GM21390 (cell line): ENCODE results near the gene DLL1.

Experiments used
- ATAC-seq: cut with Tn5 transposase; IDR thresholded peaks from one replicate; pipeline ENCODE4 v1.9.1; 2021; ENCODE audit not compliant: unreplicated experiment

Gene DLL1

DNA sequence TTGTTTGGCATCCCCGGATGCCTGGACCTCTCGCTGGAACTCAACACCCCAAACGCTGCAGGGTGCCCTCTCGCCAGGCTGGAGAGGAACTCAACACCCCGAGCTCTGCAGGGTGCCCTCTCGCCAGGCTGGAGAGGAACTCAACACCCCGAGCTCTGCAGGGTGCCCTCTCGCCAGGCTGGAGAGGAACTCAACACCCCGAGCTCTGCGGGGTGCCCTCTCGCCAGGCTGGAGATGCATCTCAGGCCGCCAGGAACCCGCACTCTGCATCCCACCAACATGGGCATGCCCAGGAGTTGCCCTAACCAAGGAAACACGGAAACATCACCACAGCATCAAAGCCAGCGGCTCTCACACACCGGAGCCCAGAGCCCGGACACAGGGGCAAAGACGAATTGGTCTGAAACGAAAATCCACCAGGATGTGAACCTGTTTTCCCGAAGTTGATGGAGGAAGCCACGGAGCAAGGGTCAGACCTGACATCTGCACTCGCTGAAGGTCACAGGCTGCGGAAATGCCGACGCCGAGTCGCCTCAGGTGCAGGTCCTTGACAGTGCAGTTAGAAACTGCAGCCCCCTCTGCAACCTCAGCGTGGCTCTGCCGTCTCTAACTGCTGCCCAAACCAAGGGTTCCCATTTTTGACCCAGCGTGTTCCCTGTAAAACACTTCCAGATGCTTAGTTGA is 37.5 kb downstream of the DLL1 start:
- no peak for ATAC-seq

DNA sequence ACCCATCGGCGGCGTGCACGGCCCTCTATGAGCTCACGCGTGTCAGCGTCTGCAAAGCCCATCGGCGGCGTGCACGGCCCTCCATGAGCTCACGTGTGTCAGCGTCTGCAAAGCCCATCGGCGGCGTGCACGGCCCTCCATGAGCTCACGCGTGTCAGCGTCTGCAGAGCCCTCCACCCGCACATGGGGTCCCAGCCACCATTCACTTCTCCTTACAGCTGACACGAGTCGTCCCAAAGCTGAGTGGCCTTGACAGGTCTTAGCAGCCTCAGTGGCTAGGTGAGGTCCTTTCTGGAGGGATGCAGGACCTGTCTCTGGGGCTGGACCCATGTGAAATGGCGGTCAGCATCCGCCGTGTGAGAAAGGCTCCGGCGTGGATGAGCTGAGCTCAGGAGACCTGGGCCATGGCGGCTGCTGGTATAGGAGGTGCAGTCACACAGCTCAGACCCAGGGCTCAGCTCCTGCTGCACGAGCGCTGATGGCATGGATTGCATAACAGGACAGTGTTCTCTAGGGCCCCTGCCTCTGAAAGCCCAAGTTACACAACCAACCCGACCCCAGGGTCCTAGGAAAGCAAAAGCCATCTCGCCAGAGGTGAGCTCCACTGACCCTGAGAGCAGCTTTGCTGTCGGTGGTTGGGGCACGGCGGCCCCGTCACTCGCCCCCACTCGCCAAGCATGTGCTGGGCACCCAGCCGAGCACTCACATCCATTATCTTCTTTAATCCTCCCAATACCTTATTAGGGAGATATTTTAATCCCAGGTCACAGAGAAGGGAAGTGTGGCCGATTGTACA is 38.9 kb downstream of the DLL1 start:
- no peak for ATAC-seq

- ATAC-seq = no peak
These were observed 39.7 kb downstream of the DLL1 start for GRCh38 chr6:170250981-170251775.

DNA sequence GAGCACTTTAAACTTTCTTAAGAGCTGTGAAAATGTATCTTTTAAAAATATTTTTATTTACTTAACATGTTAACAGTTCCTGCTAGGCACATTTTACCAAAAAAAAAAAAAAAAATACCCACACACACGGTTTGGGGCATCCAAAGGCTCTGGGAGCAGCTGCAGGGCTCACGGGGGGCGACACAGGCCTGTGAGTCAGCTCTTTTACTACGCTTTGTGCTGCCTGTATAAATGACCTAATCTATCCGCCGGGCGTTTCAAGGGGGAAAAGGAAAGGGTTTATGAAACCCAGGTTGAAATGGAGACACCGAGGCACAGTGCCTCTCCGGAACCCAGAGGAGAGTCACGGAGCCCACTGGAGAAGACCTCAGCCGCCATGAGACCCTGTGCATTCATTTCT is 40.4 kb downstream of the DLL1 start:
- ATAC-seq = no peak

GRCh38 chr6:170249817-170250216 is 41.1 kb downstream of the DLL1 start:
- ATAC-seq = no peak

DNA sequence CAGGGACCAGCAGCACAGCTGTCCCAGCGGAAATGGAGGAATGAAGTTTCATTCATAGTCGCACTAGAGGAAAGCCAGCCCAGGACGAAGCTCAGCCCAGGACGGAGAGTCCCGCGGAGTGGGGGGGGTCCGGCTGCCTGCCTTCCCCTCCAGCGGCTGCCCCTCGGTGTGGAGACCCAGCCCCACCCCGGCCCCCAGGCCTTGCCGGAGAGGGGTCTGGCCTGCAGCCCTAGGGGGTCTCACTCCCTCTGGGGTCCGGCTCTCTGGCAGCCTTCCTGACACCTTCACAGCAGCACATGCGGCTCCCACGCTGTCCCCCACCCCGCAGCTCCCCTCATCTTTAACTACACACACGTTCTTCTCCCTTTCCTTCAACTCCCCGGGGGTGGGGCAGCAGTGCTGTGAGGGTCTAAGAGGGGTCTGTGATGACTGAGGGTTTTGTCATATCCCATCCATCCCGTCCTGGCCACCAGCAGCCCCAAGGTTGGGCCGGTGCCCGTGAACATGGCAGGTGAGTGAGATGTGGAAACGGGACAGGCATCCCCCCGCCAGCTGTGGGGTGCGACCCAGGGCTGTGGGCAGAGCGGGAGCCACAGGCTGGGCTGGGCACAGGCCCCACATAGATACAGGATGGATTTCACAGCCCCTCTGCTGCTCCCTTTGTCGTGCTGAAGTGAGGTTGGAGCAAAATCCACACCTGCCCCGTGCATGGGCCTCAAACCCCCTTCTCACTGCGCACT is 41.8 kb downstream of the DLL1 start:
- no peak for ATAC-seq

GRCh38 chr6:170248111-170248805 is 42.6 kb downstream of the DLL1 start:
- ATAC-seq = no peak

DNA sequence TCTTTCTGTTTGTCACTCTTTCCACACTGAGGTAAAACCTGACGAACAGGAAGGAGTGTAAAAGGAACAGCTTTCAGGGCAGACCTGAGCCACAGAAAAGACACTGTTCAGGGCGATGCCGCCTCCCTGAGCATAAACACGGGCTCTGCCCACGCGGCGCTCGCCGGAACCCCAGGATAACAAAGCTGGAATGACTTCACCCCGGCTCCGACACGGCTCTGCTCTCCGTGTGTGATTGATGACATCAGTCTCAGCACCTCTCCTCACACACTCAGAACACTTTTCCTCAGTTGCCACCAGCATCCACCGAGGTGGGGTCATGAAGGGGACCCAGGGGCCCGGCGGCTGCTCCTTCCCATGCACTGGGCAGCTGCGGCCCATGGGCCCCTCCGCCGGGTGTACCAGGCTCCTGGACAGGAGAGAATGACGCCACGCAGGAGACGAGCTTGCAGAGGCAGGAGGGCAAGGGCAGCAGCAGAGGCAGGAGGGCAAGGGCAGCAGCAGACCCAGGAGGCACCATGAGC is 43.6 kb downstream of the DLL1 start:
- ATAC-seq = no peak

DNA sequence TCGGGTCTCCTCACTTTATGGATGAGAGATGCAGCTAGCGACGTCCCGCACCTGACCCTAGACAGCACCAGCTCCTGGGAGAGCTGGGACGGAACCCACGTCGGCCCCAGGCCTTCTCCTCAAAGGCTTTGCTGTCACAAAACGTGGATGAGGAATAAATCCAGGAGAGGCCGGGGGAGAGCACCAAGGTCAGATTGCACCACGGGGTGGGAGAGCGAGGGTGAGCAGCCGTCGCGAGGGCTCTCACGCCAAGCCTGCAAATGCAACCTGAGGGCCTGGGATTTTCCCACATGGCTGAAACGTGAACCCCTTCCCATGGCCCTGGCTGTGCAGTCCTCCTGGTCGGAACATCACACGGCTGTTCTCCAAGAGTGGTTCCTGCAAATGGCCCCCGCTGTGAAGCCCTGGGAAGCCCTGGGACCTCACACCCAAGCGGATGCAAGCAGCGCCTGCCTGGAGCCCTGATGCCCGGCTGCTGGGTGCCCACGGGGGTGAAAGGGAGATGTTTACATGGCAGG is 45.3 kb downstream of the DLL1 start:
- no peak for ATAC-seq

- no peak for ATAC-seq
These were observed 46.0 kb downstream of the DLL1 start for GRCh38 chr6:170244721-170245474.

DNA sequence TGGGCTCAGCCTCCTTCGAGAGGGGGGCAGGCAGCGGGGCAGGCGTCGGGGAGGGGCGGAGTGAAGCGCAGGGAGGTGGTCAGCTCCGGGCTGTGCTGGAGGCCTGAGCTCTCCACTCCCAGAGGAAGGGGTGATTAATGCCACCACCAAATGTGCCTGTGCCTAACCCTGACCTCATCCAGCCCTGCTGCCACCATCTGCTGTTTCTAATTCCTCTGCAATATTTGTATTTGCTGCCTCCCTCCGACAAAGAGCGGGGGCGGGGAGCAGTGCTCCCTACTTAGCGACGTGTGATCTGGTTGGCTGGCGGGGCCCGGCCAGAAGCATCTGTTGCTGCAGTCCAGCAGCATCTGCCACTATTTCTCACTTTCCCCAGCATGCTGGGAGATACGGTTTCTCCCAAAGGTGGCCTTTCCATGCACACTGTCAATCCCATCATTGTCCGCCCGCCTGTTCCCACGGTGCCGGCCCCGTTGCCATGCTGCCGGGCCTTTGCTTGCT is 47.0 kb downstream of the DLL1 start:
- ATAC-seq = no peak

GRCh38 chr6:170243386-170243785 is 47.5 kb downstream of the DLL1 start:
- no peak for ATAC-seq

- no peak for ATAC-seq
These were observed 51.9 kb downstream of the DLL1 start for GRCh38 chr6:170238741-170239565.

- no peak for ATAC-seq
These were observed 52.7 kb downstream of the DLL1 start for GRCh38 chr6:170237999-170238740.

DNA sequence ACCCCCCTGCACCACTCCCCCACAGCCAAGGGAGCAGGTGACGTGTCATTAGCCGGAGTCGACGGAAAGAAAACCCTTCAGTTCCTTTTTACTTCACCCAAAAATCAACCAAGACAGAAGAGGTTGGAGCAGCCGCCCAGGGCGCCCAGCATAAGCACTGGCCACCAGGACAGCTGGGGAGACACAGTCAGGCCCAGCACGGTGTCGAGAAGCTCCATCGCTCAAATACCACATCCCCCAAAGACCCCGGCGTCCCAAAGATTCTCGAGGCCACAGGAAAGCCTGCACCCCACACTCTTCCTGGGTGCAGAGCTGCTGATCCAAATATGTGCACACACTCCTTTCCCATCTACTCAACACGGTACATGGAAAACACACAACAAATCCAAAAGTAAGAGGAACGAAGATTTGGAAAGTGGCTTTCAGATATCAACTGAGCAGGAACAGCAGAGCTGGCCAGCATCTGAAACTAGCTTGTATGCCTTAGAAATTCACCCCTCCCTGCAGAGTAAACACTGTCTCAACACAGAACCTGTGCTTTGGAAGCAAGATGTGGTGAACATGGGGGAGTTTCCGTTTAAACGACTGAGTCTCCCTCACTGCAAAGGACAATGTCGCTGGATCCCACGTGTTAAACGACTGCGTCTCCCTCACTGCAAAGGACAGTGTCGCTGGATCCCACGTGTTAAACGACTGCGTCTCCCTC is 54.6 kb downstream of the DLL1 start:
- ATAC-seq = no peak

GRCh38 chr6:170235391-170236125 is 55.3 kb downstream of the DLL1 start:
- no peak for ATAC-seq
